C4-2B (cell line): Measurements from ENCODE around the gene RAB17.

ENCODE experiments used
- CTCF ChIP-seq: fragments of 450-650 bp; conservative IDR thresholded peaks from 2 replicates; pipeline ENCODE4 v1.5.1; 2017; ENCODE audit warnings: mild to moderate bottlenecking
- ZFX ChIP-seq: fragments of 450-650 bp; IDR thresholded peaks from 2 replicates; pipeline ENCODE4 v1.6.1; 2017

- no peak for TF ChIP-seq CTCF
- TF ChIP-seq ZFX: no peak
Measured at GRCh38 chr2:237604391-237604790, 13.9 kb upstream of the RAB17 start.
